HG03108 (cell line): ENCODE results near the gene FAM53B.
"Not testable (repeated sequence)": the region's sequence is repeated elsewhere in the genome, so short reads cannot be mapped to it uniquely, and the experiment has no call there.

Source experiments
- ATAC-seq: cut with Tn5 transposase; IDR thresholded peaks from one replicate; pipeline ENCODE4 v1.9.1; 2021; ENCODE audit warnings: moderate library complexity; ENCODE audit not compliant: unreplicated experiment

FAM53B gene

DNA sequence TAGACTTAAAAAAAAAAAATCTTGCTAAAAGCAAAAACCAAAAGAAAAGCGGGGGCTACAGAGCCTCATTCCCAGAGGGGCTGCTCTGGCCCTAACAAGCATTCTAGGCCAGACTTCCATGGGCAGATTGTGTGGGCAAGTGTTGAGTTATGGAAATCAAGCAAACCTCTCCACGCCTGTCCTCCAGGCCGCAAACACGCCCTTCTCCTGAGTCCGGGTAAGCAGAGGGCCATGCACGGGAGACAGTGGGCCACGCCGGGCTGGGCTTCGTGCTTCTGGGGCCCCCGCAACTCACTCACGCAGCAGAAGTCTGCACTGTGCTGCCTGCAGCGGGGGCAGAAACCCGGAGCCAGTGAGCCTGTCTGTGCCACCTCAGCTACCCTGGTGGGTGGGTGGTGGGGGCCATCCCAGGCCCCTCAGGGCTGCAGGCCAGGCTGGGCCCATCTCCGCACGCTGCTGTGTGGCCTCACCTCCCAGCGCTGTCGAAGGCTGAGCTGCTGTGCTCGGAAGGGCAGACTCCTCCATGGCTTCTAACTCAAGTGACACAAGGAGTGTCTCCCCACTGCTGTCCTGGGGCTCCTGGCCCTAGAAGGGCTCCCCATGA, 125.6 kb downstream of the FAM53B start:
- no peak for ATAC-seq

DNA sequence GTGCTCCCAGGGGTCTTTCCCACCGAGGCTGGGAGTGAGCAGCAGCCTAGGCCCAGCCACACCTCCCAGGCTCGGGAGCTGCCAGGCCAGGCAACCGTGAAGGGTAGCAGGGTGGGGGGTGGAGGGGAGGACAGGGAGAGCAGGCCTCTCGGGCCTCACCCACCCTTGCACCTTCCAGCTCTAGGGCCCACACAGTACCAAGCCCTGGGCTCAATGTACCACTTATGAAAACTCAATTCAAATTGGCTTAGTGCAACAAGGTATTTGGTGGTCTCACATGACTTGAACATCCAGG, 127.4 kb downstream of the FAM53B start:
- no peak for ATAC-seq

DNA sequence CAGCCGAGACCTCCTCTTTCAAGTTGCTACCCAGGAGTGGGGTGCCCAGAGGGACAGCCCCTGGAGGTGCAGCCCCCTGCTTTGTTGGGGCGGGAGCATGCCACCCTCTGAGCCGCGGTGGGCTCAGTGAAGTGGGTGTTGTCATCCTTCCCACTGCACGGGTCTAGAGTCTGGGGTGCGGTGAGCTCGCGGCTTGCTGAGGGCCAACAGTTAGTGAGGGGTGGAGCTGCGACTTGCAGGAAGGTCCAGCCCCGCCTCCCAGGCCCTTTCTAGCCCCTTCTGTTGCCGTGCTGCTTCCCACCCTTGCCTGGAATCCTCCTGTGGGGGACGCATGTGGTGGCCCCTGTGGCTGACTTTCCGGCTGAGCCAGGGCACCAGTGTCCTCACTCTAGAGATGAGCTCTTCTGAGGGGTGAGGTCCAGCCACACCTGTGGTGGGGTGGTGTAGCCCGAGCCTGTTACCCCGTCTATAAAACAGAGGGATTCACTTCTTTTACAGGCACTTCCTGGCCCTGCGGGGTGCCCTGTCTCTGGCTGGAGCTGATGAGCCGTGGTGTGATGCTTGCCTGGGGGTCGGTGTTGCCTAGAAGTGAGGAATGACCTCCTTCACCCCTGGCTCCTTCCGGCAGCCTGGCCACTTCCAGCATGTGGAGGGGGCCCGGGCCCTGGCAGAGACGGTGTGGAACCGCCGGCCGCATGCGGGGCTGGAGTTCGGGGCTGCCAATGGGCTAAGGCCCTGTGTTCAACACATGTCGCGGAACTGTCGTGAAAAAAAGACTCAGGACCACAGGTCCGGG, 127.9 kb downstream of the FAM53B start:
- no peak for ATAC-seq

DNA sequence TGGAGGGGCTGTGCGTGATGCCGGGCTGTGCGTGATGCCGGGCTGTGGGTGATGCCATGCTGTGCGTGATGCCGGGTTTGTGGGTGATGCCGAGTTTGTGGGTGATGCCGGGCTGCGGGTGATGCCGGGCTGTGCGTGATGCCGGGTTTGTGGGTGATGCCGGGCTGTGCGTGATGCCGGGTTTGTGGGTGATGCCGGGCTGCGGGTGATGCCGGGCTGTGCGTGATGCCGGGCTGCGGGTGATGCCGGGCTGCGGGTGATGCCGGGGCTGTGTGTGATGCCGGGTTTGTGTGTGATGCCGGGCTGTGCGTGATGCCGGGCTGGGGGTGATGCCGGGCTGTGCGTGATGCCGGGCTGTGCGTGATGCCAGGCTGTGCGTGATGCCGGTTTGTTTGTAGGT, 128.9 kb downstream of the FAM53B start:
- no peak for ATAC-seq

DNA sequence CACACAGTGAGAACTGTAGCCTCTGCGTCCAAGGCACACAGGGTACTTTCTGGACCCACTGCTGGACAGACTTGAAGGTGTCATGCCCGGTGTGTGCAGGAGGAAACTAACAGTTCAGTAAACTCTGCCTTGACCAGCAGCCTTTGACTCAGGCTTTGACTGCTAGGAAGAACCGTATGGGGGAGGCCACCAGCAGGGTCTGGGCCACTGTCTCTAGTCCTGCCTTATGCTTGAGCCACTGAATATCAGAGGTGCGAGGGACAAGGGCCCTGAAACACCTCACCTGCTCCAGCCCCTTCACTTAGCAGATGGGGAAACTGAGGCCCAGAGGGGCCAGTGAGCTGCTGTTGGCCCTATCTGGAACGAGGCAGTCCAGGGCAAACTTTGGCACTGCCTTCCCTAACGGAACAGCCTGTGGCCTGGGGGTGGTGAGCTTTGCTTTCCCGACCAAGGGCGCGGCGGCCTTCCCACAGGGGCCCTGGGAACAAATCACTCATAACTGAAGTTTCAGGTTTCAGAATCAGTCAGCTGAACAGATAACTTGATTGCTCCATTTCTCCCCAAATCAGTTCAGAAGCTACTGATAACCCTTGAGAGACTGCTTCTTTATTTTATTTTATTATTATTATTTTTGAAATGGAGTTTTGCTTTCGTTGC, 130.0 kb downstream of the FAM53B start:
- peak; percentile 37 for ATAC-seq

DNA sequence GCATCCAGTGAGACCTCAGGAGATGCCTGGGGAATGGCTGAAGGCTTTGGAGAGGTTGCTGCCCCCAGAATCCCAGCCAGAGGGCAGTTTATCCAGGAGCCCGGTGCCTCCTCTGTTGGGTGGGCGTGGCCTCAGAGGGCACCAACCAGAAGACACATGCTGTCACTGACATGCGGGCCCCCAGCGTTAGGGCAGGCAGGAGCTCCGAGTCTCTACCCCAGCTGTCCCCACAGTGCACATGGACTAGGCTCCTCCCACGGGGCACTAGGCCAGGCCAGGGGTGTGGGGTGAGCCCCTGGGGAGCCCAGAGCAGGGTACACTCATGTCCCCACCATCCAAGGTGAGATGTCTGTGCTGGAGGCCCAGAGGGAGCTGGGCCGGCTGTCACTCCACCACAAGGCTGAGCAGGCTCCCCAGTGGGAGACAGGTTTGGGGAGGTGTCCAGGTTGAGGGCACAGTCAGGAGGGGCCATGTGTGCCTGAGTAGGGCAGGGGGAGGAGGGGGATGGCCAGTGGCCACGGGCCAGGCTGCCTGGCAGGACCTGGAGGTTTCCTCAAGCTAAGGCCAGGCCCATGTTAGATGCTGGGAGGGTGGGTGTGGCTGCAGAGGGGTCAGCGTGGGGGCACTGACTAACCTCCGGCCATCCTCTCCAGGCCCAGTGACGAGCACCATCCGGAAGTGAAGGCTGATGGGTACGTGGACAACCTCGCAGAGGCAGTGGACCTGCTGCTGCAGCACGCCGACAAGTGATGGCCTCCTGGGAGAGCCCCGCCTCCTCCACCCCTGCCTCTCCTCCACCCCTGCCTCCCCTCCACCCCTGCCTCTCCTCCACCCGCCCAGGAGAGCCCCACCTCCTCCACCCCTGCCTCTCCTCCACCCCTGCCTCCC, 131.3 kb downstream of the FAM53B start:
- ATAC-seq, result no peak

DNA sequence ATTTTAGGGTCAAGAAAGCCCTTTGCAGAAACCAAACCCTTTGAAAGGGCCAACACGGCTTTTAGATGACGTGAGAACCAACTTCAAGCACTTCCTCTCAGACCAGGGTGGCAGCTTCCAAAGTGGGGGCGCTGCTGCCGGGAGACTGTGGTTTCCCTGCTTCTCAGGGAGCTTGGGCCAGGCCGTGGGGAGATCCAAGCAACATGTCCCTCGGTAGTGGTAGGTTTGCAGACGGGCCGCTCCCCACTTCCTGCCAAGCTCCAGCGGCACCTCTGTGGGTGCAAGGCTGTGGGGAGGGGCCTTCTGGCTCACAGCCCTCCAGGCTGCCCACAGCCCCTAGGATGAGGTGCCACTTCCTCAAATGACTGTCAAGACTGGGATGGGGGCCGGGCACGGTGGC, 132.4 kb downstream of the FAM53B start:
- ATAC-seq, result no peak

DNA sequence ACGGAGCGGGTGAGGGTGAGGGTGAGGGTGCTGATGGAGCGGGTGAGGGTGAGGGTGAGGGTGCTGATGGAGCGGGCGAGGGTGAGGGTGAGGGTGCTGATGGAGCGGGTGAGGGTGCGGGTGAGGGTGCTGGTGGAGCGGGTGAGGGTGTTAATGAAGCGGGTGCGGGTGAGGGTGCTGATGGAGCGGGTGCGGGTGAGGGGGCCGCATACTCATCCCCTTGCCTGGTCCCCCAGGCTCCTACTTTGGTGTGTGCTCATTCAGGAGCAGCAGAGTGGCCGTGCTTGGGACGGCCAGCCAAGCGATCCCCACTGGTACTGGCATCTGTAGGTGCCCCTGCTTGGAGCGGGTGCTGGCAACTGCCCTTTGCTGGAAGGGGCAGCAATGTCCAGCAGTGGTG, 133.3 kb downstream of the FAM53B start:
- not testable (repeated sequence) for ATAC-seq

DNA sequence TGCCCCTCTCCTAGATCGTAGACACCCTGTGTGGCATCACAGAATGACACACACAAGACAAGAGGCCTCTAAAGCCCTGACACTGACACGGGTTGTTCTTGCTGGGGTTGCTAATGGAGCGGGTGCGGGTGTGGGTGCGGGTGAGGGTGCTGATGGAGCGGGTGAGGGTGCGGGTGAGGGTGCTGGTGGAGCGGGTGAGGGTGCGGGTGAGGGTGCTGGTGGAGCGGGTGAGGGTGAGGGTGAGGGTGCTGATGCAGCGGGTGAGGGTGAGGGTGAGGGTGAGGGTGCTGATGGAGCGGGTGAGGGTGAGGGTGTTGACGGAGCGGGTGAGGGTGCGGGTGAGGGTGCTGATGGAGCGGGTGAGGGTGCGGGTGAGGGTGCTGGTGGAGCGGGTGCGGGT, 134.0 kb downstream of the FAM53B start:
- not testable (repeated sequence) for ATAC-seq

DNA sequence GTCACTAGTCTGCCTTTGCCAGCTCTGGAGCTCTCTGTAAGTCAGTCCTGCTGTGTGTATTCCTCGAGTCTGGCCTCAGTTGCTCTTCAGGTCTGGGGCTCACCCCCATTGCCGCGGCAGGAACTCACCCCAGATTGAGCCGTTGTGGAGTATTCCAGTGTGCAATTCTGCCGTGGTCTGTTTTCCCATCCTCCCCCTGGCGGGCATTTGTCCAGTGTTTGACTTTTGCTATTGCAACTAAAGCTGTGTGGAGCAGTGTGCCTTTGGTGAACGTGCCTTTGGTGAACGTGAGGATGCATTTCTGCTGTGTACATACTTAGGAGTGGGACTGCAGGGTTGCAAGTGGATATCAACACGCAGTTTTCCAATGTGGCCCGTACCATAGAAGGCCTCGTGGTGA, 134.5 kb downstream of the FAM53B start:
- ATAC-seq, result no peak

DNA sequence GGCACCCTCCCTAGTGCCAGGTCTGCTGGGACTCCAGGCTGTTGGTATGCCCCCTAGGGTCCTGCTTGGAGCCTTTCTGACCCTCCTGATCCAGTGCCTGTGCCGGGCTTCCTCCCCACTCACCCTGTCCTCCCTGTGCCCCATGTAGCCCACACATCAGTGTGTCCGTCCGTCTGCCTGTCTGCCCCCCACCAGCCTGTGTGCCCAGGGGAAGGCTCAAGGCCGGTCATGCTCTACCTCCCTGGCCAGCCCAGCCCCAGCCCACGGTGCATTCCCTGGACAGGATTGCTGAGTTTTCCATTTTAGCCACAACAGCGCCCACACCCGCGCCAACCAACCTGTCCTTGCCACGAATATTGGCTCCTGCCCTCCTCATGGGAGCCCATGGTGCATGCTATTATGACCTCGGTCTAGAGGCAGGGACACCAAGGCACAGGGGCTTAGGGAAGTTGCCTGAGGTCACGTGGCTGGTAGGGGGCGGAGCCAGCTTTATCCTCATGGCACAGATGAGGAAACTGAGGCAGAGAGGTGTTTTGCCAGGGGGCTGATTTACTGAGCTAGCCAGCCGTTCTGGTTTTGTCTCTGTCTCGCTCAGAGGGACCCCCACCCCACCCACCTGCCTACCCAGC, 136.0 kb downstream of the FAM53B start:
- no peak for ATAC-seq

DNA sequence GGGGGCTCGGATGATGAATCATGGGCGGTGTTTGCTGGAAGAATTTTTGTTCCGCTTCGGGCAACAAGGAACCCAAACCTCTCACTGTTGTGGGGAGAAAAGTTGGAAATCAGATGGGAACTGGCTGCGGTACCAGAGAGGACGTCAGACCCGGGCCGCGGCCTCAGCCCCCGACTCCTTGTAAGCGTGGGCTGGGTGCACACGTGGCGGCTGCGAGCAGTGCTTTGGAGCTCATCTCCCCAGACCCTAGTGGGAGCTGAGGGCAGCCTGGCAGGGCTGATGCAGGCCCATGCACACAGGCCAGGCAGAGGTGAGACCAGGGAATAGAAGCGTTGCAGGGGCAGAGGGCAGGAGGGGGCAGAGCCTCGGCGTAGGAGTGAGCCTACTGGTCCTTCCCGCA, 136.5 kb downstream of the FAM53B start:
- no peak for ATAC-seq

DNA sequence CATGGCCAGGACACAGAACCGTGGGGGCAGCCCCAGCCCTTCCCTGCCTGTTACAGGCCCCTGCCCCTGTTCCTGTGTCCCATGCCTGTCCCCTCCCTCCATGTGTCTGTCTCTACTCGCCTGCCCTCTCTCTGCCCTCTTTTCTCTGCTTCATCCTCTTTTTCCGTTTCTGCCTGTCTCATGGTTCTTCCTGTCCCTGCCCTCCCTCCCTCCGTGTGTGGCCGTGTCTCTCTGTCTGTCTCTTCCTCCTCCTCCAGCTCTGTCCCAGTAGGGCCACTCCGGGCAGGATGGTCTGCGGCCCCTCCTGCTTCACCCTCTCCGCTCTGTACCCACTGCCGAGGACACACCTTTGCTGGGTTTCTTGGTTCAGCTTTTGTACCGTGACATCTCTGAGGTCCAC, 137.4 kb downstream of the FAM53B start:
- no peak for ATAC-seq

DNA sequence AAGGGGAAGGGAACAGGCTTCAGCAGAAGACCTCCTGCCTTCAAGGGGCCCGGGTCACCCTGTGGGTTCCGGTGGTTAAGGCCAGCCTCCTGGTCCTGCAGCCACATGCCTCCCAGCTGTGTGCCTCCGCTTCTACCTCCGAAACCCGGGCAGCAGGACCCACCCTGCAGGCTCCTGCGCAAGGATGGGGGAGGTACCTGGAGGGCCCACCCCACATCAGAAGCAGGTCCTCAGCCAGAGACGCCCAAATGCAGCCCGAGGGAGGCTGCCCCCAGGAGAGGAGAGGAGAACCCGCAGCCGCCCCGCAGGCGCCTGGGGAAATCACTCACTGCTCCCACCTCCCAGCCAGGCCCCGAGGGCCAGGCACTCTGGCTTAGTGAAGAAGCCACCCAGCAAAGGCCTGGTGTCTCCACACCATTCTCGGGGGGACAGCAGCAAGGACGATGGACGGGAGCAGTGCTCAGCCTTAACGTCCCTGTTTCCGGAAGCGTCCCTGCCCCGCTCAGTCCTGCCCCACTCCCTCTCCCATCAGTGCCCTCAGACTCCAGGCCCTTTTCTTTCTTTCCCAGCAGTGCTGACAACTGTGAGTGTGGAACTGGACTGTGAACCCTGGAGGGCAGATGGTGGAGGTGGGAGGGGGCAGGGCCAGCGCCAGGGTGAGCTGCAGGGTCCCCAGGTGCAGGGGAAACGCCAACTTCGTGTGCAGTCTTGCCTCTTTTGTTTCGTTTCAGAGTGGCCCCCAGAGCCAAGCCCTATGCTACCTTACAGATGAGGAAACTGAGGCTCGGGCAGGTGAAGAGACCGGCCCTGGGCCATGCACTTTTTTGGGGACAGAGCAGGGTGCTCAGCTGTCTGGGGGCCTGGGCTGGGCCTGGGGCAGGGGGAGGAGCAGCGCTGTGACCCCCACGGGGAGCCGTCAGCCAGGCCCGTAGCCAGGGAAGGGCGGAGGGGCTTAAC, 138.0 kb downstream of the FAM53B start:
- ATAC-seq, result no peak

DNA sequence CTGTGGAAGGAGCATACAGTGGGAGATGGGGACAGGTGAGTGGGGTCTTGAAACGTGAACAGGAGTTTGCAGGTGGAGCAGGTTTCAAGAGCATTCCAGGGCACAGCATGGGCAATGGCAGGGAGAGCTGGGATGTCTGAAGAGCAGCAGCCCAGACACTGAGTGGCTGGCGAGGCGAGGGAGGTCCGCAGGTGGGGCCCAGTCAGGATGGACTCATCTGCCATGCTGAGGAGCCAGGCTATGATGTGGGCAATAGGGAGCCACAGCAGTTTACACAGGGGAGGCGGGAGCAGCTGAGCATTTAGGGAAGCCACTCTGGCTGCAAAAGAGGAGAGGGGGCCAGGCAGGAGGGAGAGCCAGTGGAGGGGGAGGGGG, 138.7 kb downstream of the FAM53B start:
- no peak for ATAC-seq

DNA sequence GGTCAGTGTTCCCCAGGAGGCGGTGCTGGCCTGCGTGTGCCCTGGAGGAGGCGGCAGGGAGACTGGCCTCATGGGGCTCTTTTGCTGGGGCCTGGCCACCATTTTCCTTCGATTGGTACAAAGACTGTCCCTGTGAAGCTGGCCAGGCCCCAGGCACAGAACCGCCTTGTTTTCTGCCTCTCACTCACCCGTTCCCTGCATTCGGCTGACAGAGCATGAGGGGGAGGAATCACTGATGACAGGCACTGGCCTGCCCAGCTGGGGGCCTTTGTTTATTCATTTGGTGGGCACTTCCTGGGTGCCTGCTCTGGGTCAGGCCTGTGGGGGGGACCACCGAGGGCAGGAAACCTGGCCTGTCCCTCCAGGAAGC, 139.2 kb downstream of the FAM53B start:
- no peak for ATAC-seq

DNA sequence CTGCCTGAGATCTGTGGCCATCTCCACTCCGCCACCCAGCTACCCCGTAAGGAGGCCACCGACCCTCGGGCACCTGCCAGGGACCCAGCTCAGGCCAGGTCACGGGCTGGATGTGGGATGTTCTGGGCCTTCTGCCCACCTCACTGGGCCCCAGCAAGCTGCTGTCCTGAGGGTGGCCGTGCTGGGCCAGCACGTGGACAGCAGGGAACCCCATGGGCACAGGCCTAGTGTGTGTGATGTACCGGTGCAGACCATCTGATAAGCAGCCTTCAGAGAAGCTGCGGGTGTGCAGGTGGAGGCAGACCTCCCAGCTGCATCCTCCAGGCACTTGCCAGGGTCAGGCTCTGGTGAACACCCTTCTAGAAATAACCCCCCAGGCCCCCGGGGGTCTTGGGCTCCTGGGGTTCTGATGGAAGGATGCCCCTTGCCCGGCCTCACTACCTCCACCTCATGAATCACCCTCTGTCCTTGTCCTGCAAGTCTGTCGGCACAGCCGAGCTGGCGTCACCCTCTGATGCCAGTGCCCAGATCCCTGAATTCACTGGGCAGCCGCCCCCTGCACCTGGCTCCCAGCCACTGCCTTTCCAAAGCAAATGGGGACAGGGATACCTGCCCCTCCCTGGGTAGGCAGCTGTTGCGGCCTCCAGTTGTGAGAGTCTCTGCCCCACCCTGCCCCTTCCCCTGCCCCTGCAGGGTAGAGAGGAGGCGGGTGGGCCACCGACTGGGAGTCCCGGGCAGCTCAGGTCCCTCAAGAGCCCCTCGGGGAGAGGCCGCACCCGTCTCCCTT, 139.8 kb downstream of the FAM53B start:
- ATAC-seq, result no peak

DNA sequence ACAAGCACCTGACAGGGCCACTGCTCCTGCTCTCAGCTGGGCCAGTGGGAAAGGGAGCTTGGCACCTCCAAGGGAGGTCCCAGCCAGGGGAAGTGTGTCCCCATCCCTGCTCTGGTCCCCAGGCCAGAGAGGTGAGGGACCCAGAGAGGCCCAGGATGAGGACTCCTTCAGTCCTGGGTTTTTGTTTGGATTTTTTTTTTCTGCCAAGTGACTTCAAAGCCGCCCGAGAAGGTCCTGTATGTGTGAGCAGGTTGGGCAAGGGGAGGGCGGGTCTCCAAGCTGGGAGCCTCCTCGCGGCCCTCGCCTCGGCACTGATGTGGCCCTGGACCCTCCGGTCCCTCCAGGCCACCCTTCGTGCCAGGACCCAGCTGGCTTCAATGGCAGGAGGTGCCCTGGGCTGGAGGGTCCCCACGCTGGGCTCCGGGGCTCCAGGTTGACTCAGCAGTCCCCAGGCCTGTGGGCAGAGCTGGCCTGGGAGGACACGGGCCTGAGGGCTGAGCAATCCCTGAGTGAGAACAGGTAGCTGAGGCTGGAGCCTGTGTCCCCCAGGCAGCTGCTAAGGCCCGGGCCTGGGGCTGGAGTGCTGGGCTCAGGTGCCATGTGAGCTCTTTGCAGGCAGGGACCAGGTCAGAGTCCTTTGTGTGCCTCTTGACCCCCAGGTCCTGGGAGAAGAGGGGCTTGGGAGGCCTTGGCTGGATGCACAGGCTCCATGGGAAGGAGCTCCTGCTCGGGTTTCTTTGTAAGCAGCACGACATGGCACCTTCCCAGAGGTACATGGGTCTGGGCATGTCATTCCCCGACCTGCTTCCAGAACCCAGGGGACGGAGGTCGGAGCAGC, 140.6 kb downstream of the FAM53B start:
- no peak for ATAC-seq
